K562 (cell line): ENCODE measurements around the gene TRAPPC12. TPM values are rescaled to one million over a fixed set of nuclear protein-coding genes. Genes with fewer than 3 reads are reported as not detected.

Experiments
- ATAC-seq: fragments of 200-7000 bp; cut with Tn5 transposase; 3 replicates; pipeline ENCODE4 v1.9.1; 2020; ENCODE audit warnings: moderate library complexity
- BruUV-seq: library from RNA; stranded (reverse); fragments of 400-500 nt; replicated peaks from 2 replicates; lab custom pipeline; 2021; lab: Mats Ljungman, UMichigan
- CTCF ChIA-PET: fragments of 300-600 bp; formaldehyde crosslinking; extraction: SDS; loops from one replicate; lab custom pipeline; 2021; ENCODE audit warnings: low intra/inter-chr PET ratio; lab: Yijun Ruan, JAX
- POLR2A ChIA-PET: fragments of 300-600, 350-650 bp; sonication (Branson Sonifier 250); formaldehyde crosslinking; extraction: SDS; loops from one replicate; lab custom pipeline; 2021; ENCODE audit warnings: antibody characterized with exemption, inconsistent platforms; lab: Yijun Ruan, JAX
- DNase-seq, 4 experiments: peaks; one replicate each; pipeline versions ENCODE4 v3.0.0 to v3.0.0-alpha.2; 2011 to 2018; ENCODE audit warnings: low spot score in 3 of 4, mixed read lengths in 3 of 4; ENCODE audit errors: extremely low read depth in 1 of 4
- FAIRE-seq: peaks from 2 replicates; lab custom pipeline; 2011; peaks lifted over from hg19 to GRCh38; lab: Jason Lieb, UNC
- H2AFZ ChIP-seq: 2 replicates; pipeline ENCODE4 v1.6.0; 2011; ENCODE audit warnings: low read depth, low read length, control low read depth, inconsistent platforms
- H3K27ac ChIP-seq: fragments of 200-600 bp; 3 replicates; pipeline ENCODE4 v1.8.0; 2011; ENCODE audit warnings: low read depth, mild to moderate bottlenecking, control low read depth, inconsistent platforms, low read length, moderate library complexity, mixed read lengths; ENCODE audit errors: extremely low read depth
- H3K27me3 ChIP-seq, 2 experiments: fragments of 300-600 bp in 1 of 2; 2 replicates in 1 of 2; 3 replicates in 1 of 2; pipeline versions ENCODE4 v1.6.0 to v1.8.0; 2011; ENCODE audit warnings: inconsistent platforms in 2 of 2, low read length in 2 of 2, mild to moderate bottlenecking in 1 of 2, mixed read lengths in 1 of 2, moderate library complexity in 1 of 2; ENCODE audit not compliant: control insufficient read depth in 2 of 2, insufficient read depth in 2 of 2
- H3K36me3 ChIP-seq: fragments of 300-600 bp; 3 replicates; pipeline ENCODE4 v1.8.0; 2011; ENCODE audit warnings: mild to moderate bottlenecking, low read length, inconsistent platforms; ENCODE audit not compliant: control insufficient read depth, insufficient read depth
- H3K4me1 ChIP-seq, 2 experiments: fragments of 200-600 bp in 1 of 2; replicated peaks in 1 of 2; 2 replicates in 1 of 2; 3 replicates in 1 of 2; pipeline versions ENCODE4 v1.5.1 to v1.8.0; 2011; ENCODE audit warnings: inconsistent platforms in 2 of 2, low read length in 2 of 2, mild to moderate bottlenecking in 1 of 2, mixed read lengths in 1 of 2, moderate library complexity in 1 of 2; ENCODE audit not compliant: control insufficient read depth in 2 of 2, insufficient read depth in 2 of 2
- H3K4me2 ChIP-seq: 2 replicates; pipeline ENCODE4 v1.6.1; 2011; ENCODE audit warnings: low read length, control low read depth, inconsistent platforms, mixed read lengths; ENCODE audit not compliant: insufficient read depth
- H3K4me3 ChIP-seq: fragments of 200-600 bp; sonication (generic), shearing (Covaris generic); 2 replicates; pipeline ENCODE4 v1.5.1; 2016; ENCODE audit warnings: control low read depth, inconsistent platforms
- H3K79me2 ChIP-seq: fragments of 200-600 bp; 3 replicates; pipeline ENCODE4 v1.8.0; 2011; ENCODE audit warnings: low read length, inconsistent platforms; ENCODE audit not compliant: control insufficient read depth, insufficient read depth
- H3K9ac ChIP-seq, 2 experiments: 2 replicates each; pipeline versions ENCODE4 v1.6.0 to v1.6.1; 2011; ENCODE audit warnings: low read depth in 2 of 2, low read length in 2 of 2, control low read depth in 1 of 2, inconsistent platforms in 1 of 2, mild to moderate bottlenecking in 1 of 2, mixed read lengths in 1 of 2; ENCODE audit not compliant: insufficient read depth in 1 of 2
- H3K9me1 ChIP-seq: one replicate; pipeline ENCODE4 v1.6.0; 2011; ENCODE audit warnings: inconsistent platforms, mild to moderate bottlenecking, low read length, moderate library complexity; ENCODE audit not compliant: control insufficient read depth, insufficient read depth
- H3K9me3 ChIP-seq: replicated peaks from 2 replicates; pipeline ENCODE4 v1.5.1; 2011; ENCODE audit warnings: low read depth, low read length, inconsistent platforms; ENCODE audit not compliant: control insufficient read depth, insufficient read depth
- H4K20me1 ChIP-seq: replicated peaks from 2 replicates; pipeline ENCODE4 v1.6.1; 2011; ENCODE audit warnings: low read length, inconsistent platforms, mixed read lengths; ENCODE audit not compliant: control insufficient read depth, insufficient read depth
- BHLHE40 ChIP-seq: IDR thresholded peaks from 2 replicates; pipeline ENCODE4 v1.6.1; 2011; ENCODE audit warnings: low read length, improper control_type of control experiment
- ELK1 ChIP-seq: sonication (generic); formaldehyde crosslinking; IDR thresholded peaks from 2 replicates; pipeline ENCODE4 v1.8.1; 2022; ENCODE audit warnings: missing genetic modification reagents
- NR2C2 ChIP-seq, 2 experiments: fragments of 200-800 bp in 1 of 2; sonication (Bioruptor generic) in 1 of 2; sonication (generic) in 1 of 2; formaldehyde crosslinking in 1 of 2; IDR thresholded peaks; 2 replicates each; pipeline versions ENCODE4 v1.6.1 to v1.8.0; 2016 to 2022; ENCODE audit warnings: mild to moderate bottlenecking in 1 of 2, missing compliant biosample characterization in 1 of 2, missing genetic modification characterization in 1 of 2, missing genetic modification reagents in 1 of 2
- PHF8 ChIP-seq: fragments of 200-600 bp; sonication (generic); IDR thresholded peaks from 2 replicates; pipeline ENCODE4 v1.6.1; 2012; ENCODE audit warnings: mixed run types, mild to moderate bottlenecking, inconsistent platforms, low read length, moderate library complexity, borderline replicate concordance
- STAT6 ChIP-seq: sonication (generic); formaldehyde crosslinking; IDR thresholded peaks from 2 replicates; pipeline ENCODE4 v1.8.1; 2023; ENCODE audit warnings: mild to moderate bottlenecking, missing genetic modification reagents
- XRCC4 ChIP-seq: IDR thresholded peaks from one replicate; pipeline ENCODE4 v1.6.1; 2011; ENCODE audit not compliant: insufficient read depth, insufficient read length; ENCODE audit errors: extremely low read depth
- ZNF551 ChIP-seq: fragments of 250-450 bp; sonication (Bioruptor Pico); IDR thresholded peaks from 2 replicates; pipeline ENCODE4 v1.5.0; 2021; ENCODE audit warnings: mild to moderate bottlenecking, moderate library complexity
- WGBS: fragments of 100-300 bp; shearing (Covaris generic); methylation state at CpG from one replicate; pipeline ENCODE4 v1.1.6; 2016; ENCODE audit warnings: low coverage, mixed read lengths; ENCODE audit not compliant: insufficient coverage; ENCODE audit errors: missing lambda C conversion rate; 5-methylcytosine and 5-hydroxymethylcytosine counted together
- in situ Hi-C: fragments of 300-500 bp; cut with MboI; formaldehyde crosslinking; loops from 4 replicates; pipeline ENCODE4 v1.15.0; 2018; ENCODE audit warnings: inconsistent platforms, mixed read lengths
- intact Hi-C: fragments of 100-400 bp; cut with micrococcal nuclease; formaldehyde crosslinking; loops from 2 replicates; pipeline ENCODE4 v1.14.2; 2022
- polyA plus RNA-seq, 8 experiments: library from polyadenylated mRNA; depleted of rRNA in 4 of 8; stranded (reverse) in 5 of 8; unstranded in 3 of 8; fragments of >200 nt; fragmentation: Nextera tagmentation in 2 of 8; fragmentation: Illumina TruSeq in 1 of 8; extraction: Ambion mirVana in 2 of 8; extraction: Trizol in 1 of 8; gene quantifications; 2 replicates each; pipeline versions ENCODE4 v1.2.1 to v1.2.3, GENCODE V29; 2011 to 2014; ENCODE audit warnings: inconsistent platforms in 1 of 8, missing spikeins in 1 of 8
- total RNA-seq, 7 experiments: library from RNA; depleted of rRNA in 6 of 7; stranded (reverse); fragments of >200 nt in 6 of 7; fragmentation: Illumina TruSeq in 2 of 7; extraction: Trizol in 2 of 7; gene quantifications; 2 replicates each; pipeline versions ENCODE4 v1.2.1 to v1.2.3, GENCODE V29; 2011 to 2021; ENCODE audit warnings: low replicate concordance in 1 of 7

TRAPPC12 gene
- total and polyA plus RNA-seq, 9 of the 15 experiments (the other 6 are each of a cell fraction or from before 2014, with no cell fraction given), result 8.0 to 75.2 (median 39.1) TPM

- intact Hi-C loops (loop anchor here (2.0 kb wide), 1 partner anchor 188 kb away; no protein-coding TSS in a partner anchor), in situ Hi-C loops (no loop called here)
- Histone ChIP-seq H2AFZ (no peak overlapping the region), H3K27ac (no peak overlapping the region), H3K4me2 (no peak overlapping the region), H3K9me3 (no peaks in the 10 kb centered on the region), H3K27me3 (no peaks in the 10 kb centered on the region), H3K79me2 (no peaks in the 10 kb centered on the region), H3K9me1 (peaks cover 5% of the 10 kb centered on the region), H3K9ac (no peak overlapping the region), H4K20me1 (peaks cover 3% of the 10 kb centered on the region; the same call in 1 of the 2 replicates), H3K36me3 (peaks cover 48% of the 10 kb centered on the region; the same call in 2 of the 3 replicates), H3K4me3 (no peak overlapping the region), H3K4me1 (peaks cover 8 to 38% of the 10 kb centered on the region in 2 experiments; a peak in 4 of 5 replicates)
- ATAC-seq, result no peak
- WGBS, result 52% methylated on average over 8 of the region's 10 CpGs
- ChIA-PET POLR2A (no interaction called here), CTCF (interaction anchor here (0.7 kb wide), 1 partner anchor 102 kb away, joined by 3 read pairs; no protein-coding TSS in a partner anchor)
- peak; percentile 69 for FAIRE-seq
- TF ChIP-seq BHLHE40 (no peak), STAT6 (CRISPR knock-in tag) (no peak), XRCC4 (no peak), ELK1 (CRISPR knock-in tag) (no peak), NR2C2 (CRISPR knock-in tag; IDR thresholded peaks at IDR 0.05) (no peak), NR2C2 (tag; IDR thresholded peaks at IDR 0.05) (no peak), PHF8 (no peak), ZNF551 (CRISPR knock-in tag) (no peak)
- DNase-seq, result no peak
- no TSS peak for BruUV-seq
These were observed 83.1 kb downstream of the TRAPPC12 start for GRCh38 chr2:3462493-3463104.
